Measurements from ENCODE around the gene GNG8. TPM values are rescaled to one million over a fixed set of nuclear protein-coding genes. Genes with fewer than 3 reads are reported as not detected.

GNG8 gene
- total and polyA plus RNA-seq, 9 of the 15 experiments (the other 6 are each of a cell fraction or from before 2014, with no cell fraction given) = 1.3 TPM; not detected in 8

GRCh38 chr19:46660551-46661019, 24.6 kb upstream of the GNG8 start (continued):
- TF ChIP-seq MGA (IDR thresholded peaks at IDR 0.05) = peak; percentile 80
- TF ChIP-seq TRIM28 (IDR thresholded peaks at IDR 0.05) = no peak
- no peak for TF ChIP-seq ZNF76 (CRISPR knock-in tag; IDR thresholded peaks at IDR 0.05; ENCODE audit: borderline replicate concordance)
- TF ChIP-seq GMEB1 (CRISPR knock-in tag; IDR thresholded peaks at IDR 0.05) = no peak
- TF ChIP-seq HMBOX1 (IDR thresholded peaks at IDR 0.05) = no peak
- no peak for TF ChIP-seq CBFA2T3 (IDR thresholded peaks at IDR 0.05)
- no peak for TF ChIP-seq TAF9B (IDR thresholded peaks at IDR 0.05; ENCODE audit: partially characterized antibody)
- TF ChIP-seq FOXJ2 (tag; IDR thresholded peaks at IDR 0.05) = no peak
- peak; percentile 70 for TF ChIP-seq L3MBTL2 (IDR thresholded peaks at IDR 0.05)
- no peak for TF ChIP-seq ZNF561 (CRISPR knock-in tag; conservative IDR thresholded peaks at IDR 0.05)
- TF ChIP-seq ARHGAP35 (IDR thresholded peaks at IDR 0.05; ENCODE audit: partially characterized antibody) = no peak
- no peak for TF ChIP-seq JUN (IDR thresholded peaks at IDR 0.05; ENCODE audit: borderline replicate concordance, low read depth, low read length)
- TF ChIP-seq JUN (CRISPR knock-in tag; IDR thresholded peaks at IDR 0.05; ENCODE audit: borderline replicate concordance) = no peak
- TF ChIP-seq POLR3A (IDR thresholded peaks at IDR 0.05; ENCODE audit: borderline replicate concordance, extremely low read depth, insufficient read depth, insufficient read length) = no peak

All from K562 (cell line).